ENCODE data around the gene ZAP70.
"Not testable (repeated sequence)": the region's sequence is repeated elsewhere in the genome, so short reads cannot be mapped to it uniquely, and the experiment has no call there.

The ZAP70 gene

DNA sequence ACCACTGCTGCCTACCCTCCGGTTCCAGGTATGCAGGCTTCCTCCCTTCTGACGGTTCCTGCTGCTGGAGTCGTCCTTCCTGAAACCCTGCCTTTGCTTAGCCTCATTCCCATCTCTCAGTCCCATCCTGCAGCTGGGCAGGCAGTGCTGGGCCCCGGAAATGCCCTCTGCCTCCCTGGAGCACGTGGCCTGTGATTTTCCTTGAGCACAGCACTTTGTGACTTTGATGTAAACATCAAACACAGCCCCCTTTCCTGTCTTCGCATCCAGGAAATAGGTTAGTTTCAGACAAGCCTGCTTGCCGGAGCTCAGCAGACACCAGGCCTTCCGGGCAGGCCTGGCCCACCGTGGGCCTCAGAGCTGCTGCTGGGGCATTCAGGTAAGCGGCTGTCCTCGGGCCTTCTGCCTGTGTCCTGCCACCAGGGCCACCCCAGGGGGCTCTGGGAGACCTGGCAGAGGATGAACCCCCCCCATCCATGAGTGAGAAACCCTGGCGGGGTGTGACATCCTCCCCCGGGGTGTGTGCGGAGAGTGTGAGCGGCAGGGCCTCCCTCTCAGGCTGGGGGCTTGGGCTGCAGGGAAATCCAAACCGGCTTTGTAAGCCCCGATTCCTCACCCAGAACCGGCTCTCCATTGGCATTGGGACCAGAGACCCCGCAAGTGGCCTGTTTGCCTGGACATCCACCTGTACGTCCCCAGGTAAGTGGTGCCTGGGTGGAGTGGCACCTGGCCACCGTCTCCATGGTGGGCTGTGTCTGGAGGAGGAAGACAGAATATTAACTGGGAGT lies at the start of gene ZAP70:
Gene ZAP70, plus strand, starts transcription at position 281 of the 788 bp plus-strand sequence. CDS start 10,461 bp downstream, outside the sequence.
- no peak for FAIRE-seq

DNA sequence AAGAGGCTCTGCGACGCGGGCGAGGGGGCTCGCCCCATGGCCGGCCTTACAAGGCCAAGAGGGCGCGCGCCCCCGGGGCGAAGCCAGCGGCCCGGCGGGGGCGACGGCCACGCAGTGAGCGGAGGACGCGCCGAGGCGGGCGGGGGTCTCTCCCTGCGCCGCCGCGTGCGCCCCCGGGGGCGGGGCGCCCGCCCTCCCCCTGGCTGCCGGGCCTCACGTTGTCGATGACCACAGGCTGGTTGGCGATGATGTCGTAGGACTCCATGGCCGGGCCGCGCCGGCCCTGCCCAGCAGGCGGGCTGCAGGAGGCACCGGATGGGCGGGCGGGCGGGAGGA lies 49.8 kb upstream of the ZAP70 start:
- no peak for FAIRE-seq

DNA sequence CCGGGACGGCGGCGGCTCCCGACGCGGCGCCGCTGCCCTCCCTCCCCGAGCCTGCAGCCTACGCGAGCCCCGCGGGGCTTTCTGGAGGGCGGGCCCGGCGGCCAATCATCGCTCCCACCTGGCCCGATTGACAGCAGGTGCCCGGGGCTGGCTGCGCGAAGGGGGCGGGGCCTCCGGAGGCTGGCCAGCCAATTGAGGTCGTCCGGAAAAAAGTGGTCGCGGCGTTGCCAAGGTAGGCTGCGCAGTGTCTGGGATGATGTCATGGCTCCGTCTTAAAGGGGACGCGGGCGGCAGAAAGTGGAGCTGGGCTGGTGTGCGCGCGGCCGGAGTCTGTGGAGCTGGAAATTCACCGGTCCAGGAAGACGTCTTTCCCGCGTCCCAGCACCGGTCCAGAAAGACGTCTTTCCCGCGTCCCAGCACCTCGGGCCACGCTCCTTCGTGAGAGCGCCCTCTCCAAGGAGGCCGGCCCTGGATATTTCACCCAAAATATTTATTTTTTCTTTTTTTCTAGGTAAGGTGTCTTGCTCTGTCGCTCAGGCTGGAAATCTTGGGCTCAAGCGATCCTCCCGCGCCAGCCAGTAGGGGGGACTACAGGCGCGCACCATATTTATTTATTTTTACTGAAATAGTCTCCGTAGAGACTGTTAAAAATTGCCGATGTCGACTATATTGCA lies 49.3 kb upstream of the ZAP70 start, which contains the start of gene ACTR1B:
Gene ACTR1B, minus strand, starts transcription at position 83 of the 674 bp plus-strand sequence. CDS start 154 bp downstream, outside the sequence.
- FAIRE-seq, result peak; percentile 80

DNA sequence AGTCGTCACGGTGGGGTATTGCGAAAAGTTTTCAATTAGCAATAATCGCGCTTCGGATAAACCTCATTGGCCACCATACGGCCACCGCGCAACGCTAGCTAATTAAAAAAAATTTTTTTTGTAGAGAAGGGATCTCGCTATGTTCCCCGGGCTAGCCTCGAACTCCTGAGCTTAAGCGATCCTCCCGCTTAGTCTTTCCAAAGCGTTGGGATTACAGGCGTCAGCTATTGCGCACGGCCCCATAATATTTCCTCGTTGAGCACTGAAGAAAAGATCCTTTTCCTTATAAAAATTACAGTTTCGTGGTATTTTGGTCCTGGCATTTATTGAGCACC lies 48.8 kb upstream of the ZAP70 start:
- FAIRE-seq, result no peak

DNA sequence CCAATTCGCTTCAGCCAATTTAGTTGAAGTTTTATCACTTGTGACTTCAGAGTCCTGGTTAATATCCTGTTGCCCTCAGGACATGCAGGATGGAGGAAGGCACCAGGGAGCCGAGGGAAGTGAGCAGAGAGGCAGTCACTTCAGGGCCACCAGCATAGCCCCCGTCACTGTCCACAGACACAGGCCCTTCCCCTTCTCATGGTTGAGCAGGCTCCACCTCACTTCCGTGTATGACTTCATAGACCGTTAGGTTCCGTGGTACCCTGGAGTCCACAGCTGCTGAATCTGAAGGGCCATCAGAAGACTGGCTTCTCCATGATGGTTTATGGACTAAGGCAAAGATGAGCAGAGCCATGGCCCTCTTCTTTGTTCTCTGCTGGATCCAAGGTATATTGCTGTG lies 43.9 kb upstream of the ZAP70 start, which contains the start of gene C2orf92:
Gene C2orf92, plus strand, starts transcription at position 266 of the 400 bp plus-strand sequence. Its CDS starts 76 bp downstream, at position 342.
- FAIRE-seq, result no peak

DNA sequence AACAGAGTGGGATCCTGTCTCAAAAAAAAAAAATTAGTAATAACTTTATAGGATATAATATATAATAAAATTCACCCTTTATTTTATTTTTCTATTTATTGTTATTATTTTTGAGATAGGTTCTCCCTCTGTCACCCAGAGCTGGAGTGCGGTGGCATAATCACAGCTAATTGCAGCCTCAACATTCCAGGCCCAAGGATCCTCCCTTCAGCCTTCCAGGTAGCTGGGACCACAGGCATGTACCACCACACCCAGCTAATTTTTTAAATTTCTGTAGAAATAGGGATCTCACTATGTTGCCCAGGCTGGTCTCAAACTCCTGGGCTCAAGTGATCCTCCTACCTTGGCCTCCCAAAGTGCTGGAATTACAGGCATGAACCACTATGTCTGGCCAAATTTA lies 42.9 kb upstream of the ZAP70 start:
- no peak for FAIRE-seq

DNA sequence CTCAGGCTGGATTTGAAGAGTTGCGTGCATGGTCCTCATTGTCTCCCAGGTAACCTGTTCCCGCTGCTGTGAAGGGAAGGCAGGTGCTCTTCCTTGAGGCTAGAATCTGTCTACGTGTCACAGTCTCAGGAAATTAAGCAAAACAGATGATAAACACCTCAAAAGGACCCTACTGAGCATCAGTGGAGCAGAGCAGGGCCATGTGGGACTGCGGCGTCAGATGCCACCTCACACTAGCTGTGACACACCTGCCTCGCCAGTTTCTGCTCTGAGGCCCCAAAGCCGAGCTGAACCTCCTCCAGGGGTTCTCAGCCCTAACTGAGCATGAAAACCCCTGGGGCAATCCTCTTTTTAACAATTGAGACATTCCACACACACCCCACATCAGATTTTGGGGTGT lies 41.9 kb upstream of the ZAP70 start:
- no peak for FAIRE-seq

DNA sequence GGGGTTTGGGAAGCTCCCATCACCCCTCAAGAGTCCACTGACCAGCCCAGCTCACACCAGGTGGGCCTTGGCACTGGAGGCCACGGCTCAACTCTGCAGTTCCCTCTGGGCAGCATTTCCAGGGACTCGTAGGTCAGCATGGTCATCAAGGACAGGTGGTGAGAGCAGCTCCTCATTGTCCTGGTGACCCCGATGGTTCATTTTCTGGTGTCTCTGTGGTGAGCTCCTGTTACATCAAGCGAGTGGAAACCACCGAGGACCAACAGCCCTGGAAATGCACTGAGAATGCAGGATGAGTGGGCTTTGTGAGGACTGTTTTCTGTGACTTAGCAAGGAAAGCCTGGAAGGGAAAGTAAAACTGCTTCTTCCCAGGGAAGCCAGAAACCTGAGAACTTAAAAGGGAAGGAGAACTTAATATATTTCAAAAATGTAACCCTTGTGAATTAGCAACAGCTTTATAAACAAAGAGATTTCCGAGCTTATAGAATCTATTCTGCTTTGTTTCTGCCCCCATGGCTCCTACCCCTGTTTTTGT lies 40.7 kb upstream of the ZAP70 start:
- FAIRE-seq, result peak; percentile 32

DNA sequence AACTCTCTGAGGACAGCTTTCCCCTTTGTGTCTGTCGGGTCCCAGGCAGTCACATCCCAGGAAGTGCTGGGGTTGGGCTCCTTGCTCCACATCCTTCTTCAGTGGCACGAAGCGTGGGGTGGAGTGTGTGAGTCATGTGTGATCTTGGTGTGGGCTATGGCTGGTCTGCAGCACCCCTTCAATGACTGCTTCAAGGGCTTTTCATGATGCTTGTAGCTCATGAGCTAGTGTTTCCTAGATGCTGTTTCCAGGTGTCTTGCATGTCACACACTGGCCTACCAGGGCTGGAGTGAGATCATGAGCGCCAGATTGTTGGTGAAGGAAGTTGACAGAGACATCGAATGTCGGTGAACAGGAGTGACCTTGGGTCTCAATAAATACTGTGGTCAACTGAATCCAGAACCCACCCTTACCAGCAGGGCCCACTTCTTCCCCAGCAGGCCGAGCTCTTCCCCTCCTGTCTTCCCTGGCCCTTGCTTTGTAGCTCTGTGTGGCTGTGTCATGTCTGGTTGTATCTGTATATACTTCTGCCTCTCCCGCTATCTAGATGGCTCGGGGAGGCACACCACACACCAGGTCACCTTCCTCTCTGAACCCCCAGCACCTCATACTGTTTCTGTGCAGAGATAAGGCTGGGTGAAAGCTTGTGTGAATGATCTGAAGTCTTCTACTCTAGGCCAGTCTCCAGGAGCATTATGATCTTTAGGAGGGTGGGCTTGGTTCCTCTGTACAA lies 40.0 kb upstream of the ZAP70 start:
- FAIRE-seq, result no peak

DNA sequence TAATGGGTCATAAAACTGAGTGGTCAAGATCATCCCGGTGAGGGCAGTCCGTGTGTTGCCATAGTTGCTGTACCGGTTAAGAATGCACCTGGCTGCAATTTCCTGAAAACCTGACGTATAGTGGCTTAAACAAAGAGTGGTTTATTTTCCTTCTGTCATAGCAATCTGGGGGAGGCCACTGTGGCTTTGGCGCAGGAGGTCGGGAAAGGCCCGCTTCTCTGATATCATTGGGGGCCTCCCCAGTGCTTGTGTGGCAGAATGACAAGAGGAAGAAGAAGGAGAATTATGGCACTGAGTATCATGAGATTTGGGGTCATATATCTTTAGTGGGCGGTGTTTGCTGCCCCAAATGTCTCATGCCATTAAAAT lies 39.5 kb upstream of the ZAP70 start:
- no peak for FAIRE-seq

DNA sequence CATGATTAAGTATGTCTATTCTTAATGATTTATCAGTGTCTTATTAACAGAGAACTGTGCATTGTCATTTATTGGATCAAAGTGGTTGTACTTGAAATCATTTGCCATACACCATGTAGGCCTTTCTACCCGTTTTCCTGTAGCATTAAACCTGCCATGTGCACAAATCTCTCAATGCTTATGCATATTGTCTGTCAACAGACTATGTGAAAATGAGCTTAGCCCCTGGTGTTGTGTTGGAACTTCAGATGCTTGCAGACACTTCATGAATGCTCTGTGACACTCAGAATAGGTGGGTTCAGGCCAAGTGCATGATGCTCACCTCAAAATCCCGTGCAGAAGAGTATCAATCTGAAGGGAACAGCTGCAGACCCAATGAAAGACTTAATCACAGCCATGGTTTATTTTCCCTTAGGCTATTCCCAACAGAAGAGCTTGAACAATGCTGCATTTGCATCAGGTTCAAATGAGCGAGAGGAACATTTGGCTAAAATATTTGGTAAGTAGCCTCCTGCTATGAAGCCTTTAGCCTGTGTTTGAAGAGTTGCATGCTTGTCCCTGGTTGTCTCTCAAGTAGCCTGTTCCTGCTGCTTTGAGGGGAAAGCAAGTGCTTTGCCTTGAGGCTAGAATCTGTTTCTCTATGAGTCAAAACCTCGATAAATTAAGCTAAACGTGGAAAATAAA lies 37.8 kb upstream of the ZAP70 start:
- no peak for FAIRE-seq

DNA sequence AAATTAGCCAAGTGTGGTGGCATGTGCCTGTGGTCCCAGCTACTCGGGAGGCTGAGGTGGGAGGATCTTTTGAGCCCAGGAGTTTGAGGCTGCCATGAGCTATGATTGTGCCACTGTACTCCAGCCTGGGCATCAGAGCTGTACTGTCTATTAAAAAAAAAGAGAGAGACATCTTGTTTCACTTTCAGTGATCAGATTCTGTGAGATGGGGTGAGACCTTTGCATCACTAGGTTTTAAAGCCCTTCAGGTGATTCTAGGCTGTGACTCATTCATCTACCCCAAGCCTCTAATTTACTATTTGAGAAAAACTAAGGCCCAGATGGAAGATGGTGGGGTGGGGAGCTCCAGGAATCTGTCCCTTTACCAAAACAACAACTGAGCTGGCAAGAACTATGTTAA lies 36.8 kb upstream of the ZAP70 start:
- FAIRE-seq, result no peak

DNA sequence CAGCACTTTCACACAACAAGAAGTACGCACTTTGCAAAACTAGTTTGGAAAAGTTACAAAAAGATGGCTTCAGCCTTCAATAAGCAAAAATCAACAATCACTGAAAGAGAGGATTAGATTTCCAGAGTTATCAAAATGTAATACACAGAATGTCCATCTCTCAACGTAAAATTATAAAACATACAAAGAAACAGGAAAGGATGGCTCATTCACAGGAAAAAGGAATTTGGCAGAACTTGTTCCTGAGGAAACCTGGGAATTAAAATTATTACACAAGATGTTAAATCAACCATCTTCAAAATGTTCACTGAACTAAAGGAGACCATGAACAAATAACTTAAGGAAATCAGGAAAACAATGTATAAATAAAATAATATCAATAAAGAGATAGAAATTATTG lies 35.9 kb upstream of the ZAP70 start:
- FAIRE-seq, result no peak

DNA sequence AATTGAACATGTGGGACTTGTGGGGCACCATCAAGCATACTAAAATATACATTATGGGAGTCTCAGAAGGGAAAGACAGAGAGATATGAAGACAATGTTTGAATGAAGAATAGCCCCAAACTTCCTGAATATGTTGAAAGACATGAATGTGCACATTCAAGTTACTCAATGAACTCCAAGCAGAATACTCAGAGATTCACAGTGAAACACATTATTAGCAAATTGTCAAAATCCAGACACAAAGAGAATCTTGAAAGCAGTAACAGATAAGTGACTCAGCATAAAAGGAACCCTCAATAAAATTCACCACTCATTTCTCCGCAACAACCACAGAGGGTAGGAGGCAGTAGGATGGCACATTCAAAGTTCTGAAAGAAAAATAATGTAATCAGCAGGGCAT lies 35.1 kb upstream of the ZAP70 start:
- no peak for FAIRE-seq

DNA sequence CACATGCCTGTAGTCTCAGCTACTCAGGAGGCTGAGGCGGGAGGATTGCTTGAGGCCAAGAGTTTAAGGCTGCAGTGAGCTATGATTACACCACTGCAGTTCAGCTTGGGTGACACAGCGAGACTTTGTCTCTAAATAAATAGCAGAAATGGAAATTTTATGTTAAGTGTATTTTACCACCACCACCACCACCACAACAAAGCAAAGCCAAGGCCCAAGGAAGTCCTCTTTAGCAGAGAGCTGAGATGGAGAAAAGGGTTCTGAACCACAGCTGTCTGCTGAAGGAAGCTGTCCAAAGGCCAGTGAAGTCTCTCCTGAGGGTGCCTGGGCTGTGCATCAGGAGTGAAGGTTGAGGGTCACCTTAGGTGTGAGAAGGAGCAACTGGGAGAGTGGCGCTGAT lies 26.1 kb upstream of the ZAP70 start:
- FAIRE-seq, result not testable (repeated sequence)

DNA sequence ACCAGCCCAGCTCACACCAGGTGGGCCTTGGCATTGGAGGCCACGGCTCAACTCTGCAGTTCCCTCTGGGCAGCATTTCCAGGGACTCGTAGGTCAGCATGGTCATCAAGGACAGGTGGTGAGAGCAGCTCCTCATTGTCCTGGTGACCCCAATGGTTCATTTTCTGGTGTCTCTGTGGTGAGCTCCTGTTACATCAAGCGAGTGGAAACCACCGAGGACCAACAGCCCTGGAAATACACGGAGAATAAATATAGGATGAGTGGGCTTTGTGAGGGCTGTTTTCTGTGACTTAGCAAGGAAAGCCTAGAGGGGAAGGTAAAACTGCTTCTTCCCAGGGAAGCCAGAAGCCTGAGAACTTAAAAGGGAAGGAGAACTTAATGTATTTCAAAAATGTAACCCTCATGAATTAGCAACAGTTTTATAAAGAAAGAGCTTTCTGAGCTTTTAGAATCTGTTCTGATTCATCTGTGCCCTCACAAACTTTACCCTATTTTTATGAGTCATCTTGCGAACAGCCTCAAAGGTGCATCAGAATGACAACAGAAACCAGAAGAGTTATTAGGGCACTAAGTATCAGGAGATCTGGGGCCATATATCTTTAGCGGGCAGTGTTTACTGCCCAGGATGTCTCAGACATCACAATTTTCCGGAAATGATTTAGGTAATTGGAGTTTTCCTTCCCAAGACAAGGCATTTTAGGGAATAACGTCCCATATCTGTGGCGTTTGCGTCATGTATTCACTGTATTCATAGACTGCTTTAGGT lies 25.1 kb upstream of the ZAP70 start:
- no peak for FAIRE-seq

DNA sequence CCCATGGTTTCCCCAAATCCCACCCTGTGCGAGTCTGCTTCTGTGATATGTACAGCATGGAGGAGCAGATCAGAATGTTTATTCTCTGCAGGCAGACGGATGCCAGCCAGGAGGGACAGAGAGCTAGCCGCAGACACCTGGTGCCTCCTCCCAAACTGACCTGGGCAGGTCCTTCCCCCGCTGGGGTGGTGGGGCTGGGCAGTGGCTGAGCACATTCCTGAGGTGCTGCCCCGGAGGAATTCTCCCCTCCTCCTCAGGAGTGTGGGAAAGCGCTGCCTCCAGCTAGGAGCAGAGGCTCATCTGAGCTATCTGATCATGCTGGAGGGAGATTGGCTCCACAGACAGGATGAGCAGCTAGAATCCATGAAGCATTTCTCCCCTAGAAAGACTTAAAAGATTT lies 22.2 kb upstream of the ZAP70 start:
- no peak for FAIRE-seq

DNA sequence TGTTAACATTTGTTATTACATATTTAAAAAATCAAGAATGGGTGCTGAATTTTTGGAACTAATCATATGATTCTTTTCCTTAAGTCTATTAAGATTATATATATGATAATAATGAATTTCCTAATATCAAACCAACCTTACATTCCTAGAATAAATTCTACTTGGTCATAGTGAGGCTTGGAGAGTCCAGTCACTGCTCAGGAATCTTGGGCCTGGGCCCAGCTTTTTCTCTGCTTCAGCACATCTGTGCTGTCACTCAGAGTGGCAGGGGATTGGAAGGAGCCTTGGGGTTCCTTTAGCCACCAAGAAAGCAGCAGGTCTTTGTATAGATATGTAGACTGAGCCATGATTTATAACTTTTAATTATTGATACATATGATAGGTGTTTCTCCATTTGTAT lies 19.9 kb upstream of the ZAP70 start:
- FAIRE-seq, result no peak

DNA sequence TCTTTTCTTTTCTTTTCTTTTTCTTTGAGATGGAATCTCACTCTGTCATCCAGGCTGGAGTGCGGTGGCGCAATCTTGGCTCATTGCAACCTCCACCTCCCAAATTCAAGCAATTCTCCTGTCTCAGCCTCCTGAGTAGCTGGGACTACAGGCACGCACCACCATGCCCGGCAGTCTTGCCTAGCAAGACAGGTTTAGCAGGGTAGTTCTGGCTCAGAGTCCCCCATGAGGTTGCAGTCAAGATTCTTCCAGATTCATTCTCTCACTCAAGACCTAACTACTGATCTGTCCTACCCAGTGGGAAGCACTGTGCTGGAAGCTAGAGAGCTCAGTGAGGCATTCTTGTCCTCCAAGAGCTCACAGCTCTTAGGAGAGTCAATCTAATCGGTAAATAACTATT lies 17.6 kb upstream of the ZAP70 start:
- no peak for FAIRE-seq

DNA sequence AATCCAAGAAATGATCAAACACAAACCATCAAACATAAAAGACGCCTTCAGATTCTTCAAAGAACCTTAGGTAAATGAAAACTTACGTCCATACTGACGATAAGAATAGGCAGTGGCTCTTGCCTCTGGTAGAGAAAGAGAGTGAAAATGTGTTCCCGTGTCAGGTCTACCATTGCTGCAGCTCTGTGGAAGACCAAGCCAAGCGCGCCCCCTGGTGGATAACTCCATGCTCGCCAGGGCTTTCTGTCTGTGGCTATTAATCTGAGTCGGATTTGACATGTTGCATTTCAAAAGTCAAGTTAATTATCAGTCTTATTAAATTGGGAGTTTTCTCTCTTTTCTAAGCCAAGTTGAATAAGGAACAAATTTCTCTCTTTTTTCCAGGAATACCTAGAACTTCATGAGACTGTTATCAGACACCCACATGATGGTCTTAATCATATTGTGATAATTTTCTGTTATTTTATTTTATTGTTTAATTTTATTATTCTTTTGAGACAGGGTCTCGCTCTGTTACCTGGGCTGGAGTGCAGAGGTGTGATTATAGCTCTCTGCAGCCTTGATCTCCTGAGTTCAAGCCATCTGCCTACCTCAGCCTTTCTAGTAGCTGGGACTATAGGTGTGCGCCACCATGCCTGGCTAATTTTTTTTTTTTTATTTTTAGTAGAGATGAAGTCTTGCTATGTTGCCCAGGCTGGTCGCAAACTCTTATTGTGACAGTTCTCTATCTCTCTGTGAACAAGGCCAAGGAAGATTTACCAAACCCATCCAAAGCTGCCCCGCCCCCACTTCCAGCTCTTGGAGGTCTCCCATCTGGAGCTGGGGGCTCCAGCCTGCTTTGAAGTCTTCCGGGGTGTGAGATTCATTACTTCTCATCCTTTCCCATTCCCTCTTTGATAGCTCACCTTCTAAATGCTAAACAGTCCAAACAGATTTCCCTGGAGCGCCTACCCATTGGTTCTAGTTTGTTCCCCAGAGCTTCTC lies 15.8 kb upstream of the ZAP70 start:
- peak; percentile 96 for FAIRE-seq

DNA sequence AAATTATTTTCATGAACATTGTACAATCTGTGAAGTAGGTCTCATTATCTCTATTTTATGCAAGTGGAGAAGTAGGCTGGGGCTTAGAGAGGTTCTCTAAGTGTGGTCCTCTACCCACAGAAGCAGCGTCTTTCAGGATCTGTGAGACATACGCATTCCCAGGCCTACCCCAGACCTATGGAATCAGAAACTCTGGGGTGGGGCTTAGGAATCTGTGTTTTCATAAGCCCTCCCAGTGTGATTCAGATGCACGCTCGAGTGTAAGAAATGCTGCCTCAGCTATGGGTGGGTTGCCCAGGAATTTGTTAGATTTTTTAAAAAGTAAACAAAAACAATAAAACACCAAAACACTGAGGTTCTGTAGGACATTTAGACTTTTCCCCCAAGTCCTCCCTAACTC lies 14.8 kb upstream of the ZAP70 start:
- FAIRE-seq, result no peak

Data from A204.1 (cell line).